SK-N-SH treated with all-trans-retinoic acid at 6 μM for 48 hours (cell line): Measurements from ENCODE around the gene TMPRSS6.
A peak's percentile ranks its signal among the peaks of the same experiment; 100 is the strongest.

Experiments
- ATAC-seq: fragments of 200-7000 bp; cut with Tn5 transposase; 3 replicates; pipeline ENCODE4 v1.9.1; 2020; ENCODE audit warnings: mild to moderate bottlenecking, moderate library complexity
- ARNTL ChIP-seq: fragments of 450-650 bp; formaldehyde crosslinking; IDR thresholded peaks from 2 replicates; pipeline ENCODE4 v1.5.0; 2020; ENCODE audit warnings: low read depth, mild to moderate bottlenecking, moderate library complexity, borderline replicate concordance
- CSDC2 ChIP-seq: fragments of 250-450 bp; sonication (Bioruptor Pico); IDR thresholded peaks from 2 replicates; pipeline ENCODE4 v1.5.0; 2020; ENCODE audit warnings: mild to moderate bottlenecking, moderate library complexity
- ESRRG ChIP-seq: fragments of 250-450 bp; sonication (Bioruptor Pico); IDR thresholded peaks from 2 replicates; pipeline ENCODE4 v1.6.1; 2021; ENCODE audit warnings: mild to moderate bottlenecking
- GLIS3 ChIP-seq: fragments of 250-450 bp; sonication (Bioruptor Pico); IDR thresholded peaks from 2 replicates; pipeline ENCODE4 v1.5.0; 2020; ENCODE audit warnings: mild to moderate bottlenecking, moderate library complexity
- ISL1 ChIP-seq: fragments of 250-450 bp; sonication (Bioruptor Pico); IDR thresholded peaks from 2 replicates; pipeline ENCODE4 v2.1.2; 2022; ENCODE audit warnings: mild to moderate bottlenecking, moderate library complexity
- OSR1 ChIP-seq: fragments of 250-450 bp; sonication (Bioruptor Pico); IDR thresholded peaks from 2 replicates; pipeline ENCODE4 v1.8.0; 2022; ENCODE audit warnings: moderate library complexity, mild to moderate bottlenecking, inconsistent platforms
- PPARA ChIP-seq: fragments of 250-450 bp; sonication (Bioruptor Pico); IDR thresholded peaks from 2 replicates; pipeline ENCODE4 v1.5.0; 2020; ENCODE audit warnings: mild to moderate bottlenecking, borderline replicate concordance
- RARB ChIP-seq: fragments of 250-450 bp; sonication (Bioruptor Pico); IDR thresholded peaks from 2 replicates; pipeline ENCODE4 v1.8.0; 2021; ENCODE audit warnings: mild to moderate bottlenecking, moderate library complexity
- SNAI2 ChIP-seq: fragments of 250-450 bp; sonication (Bioruptor Pico); IDR thresholded peaks from 2 replicates; pipeline ENCODE4 v1.5.0; 2020; ENCODE audit warnings: mild to moderate bottlenecking, moderate library complexity
- TCF4 ChIP-seq: fragments of 250-450 bp; sonication (Bioruptor Pico); IDR thresholded peaks from 2 replicates; pipeline ENCODE4 v1.8.0; 2021; ENCODE audit warnings: mild to moderate bottlenecking, moderate library complexity, borderline replicate concordance
- TOX ChIP-seq: fragments of 250-450 bp; sonication (Bioruptor Pico); IDR thresholded peaks from 2 replicates; pipeline ENCODE4 v1.8.0; 2021; ENCODE audit warnings: mild to moderate bottlenecking, moderate library complexity, borderline replicate concordance
- ZFP3 ChIP-seq: fragments of 250-450 bp; sonication (Bioruptor Pico); IDR thresholded peaks from 2 replicates; pipeline ENCODE4 v1.5.0; 2020; ENCODE audit warnings: mild to moderate bottlenecking, moderate library complexity
- ZFP30 ChIP-seq: fragments of 450-650 bp; formaldehyde crosslinking; IDR thresholded peaks from 2 replicates; pipeline ENCODE4 v1.5.0; 2022; ENCODE audit warnings: mild to moderate bottlenecking, moderate library complexity
- ZNF565 ChIP-seq: fragments of 450-650 bp; formaldehyde crosslinking; conservative IDR thresholded peaks from 2 replicates; pipeline ENCODE4 v1.5.0; 2020; ENCODE audit warnings: low read depth, mild to moderate bottlenecking, moderate library complexity
- ZNF70 ChIP-seq: fragments of 450-650 bp; formaldehyde crosslinking; IDR thresholded peaks from 2 replicates; pipeline ENCODE4 v1.5.0; 2020; ENCODE audit warnings: mild to moderate bottlenecking, moderate library complexity
- ZNF8 ChIP-seq: fragments of 450-650 bp; formaldehyde crosslinking; IDR thresholded peaks from 2 replicates; pipeline ENCODE4 v1.5.0; 2020; ENCODE audit warnings: mild to moderate bottlenecking, moderate library complexity
- TF ChIP-seq, protein P1 (sequence below): fragments of 250-450 bp; sonication (Bioruptor Pico); IDR thresholded peaks from 2 replicates; pipeline ENCODE4 v1.5.0; 2020; ENCODE audit warnings: mild to moderate bottlenecking, moderate library complexity
- TF ChIP-seq, protein P2 (sequence below): fragments of 250-450 bp; sonication (Bioruptor Pico); IDR thresholded peaks from 2 replicates; pipeline ENCODE4 v1.5.1; 2021; ENCODE audit warnings: mild to moderate bottlenecking, moderate library complexity
- TF ChIP-seq, protein P3 (sequence below): fragments of 250-450 bp; sonication (Bioruptor Pico); IDR thresholded peaks from 2 replicates; pipeline ENCODE4 v1.8.0; 2020; ENCODE audit warnings: mild to moderate bottlenecking, moderate library complexity, borderline replicate concordance
- TF ChIP-seq, protein P4 (sequence below): fragments of 250-450 bp; sonication (Bioruptor Pico); IDR thresholded peaks from 2 replicates; pipeline ENCODE4 v1.8.0; 2021; ENCODE audit warnings: low read depth, mild to moderate bottlenecking, moderate library complexity, borderline replicate concordance
- TF ChIP-seq, protein P5 (sequence below): fragments of 250-450 bp; sonication (Bioruptor Pico); IDR thresholded peaks from 2 replicates; pipeline ENCODE4 v1.5.1; 2020; ENCODE audit warnings: low read depth, mild to moderate bottlenecking, moderate library complexity

TMPRSS6 gene

DNA sequence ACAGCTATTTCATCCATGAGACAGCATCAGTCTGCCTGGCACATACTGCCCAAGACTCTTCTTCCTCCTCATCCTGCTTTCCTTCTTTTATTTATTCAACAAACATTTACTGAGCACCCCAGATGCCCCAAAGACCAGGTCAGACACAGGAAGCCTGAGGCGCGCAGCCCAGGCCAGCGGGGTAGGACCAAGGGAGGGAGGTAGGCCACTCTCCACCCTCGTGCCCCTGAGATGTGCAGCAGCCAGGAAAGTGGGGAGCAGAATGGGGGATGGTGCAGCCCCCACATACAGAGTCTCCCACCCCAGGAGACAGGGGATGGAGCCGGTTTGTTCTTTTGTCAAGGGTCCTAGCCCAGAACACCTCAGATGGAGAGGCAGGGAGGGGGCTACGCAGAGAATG is 44.4 kb upstream of the TMPRSS6 start:
- TF ChIP-seq ISL1 (CRISPR knock-in tag): no peak
- no peak for TF ChIP-seq ZNF565
- no peak for TF ChIP-seq ARNTL (CRISPR knock-in tag)
- TF ChIP-seq TCF4: no peak
- TF ChIP-seq GLIS3 (CRISPR knock-in tag): no peak
- no peak for TF ChIP-seq SNAI2 (CRISPR knock-in tag)
- no peak for TF ChIP-seq ZNF8 (CRISPR knock-in tag)
- no peak for TF ChIP-seq ZFP30
- no peak for TF ChIP-seq CSDC2 (CRISPR knock-in tag)
- no peak for TF ChIP-seq PPARA (CRISPR knock-in tag)
- no peak for TF ChIP-seq RARB (CRISPR knock-in tag)
- TF ChIP-seq ESRRG (CRISPR knock-in tag): no peak
- TF ChIP-seq ZFP3: no peak
- TF ChIP-seq, protein P1, sequence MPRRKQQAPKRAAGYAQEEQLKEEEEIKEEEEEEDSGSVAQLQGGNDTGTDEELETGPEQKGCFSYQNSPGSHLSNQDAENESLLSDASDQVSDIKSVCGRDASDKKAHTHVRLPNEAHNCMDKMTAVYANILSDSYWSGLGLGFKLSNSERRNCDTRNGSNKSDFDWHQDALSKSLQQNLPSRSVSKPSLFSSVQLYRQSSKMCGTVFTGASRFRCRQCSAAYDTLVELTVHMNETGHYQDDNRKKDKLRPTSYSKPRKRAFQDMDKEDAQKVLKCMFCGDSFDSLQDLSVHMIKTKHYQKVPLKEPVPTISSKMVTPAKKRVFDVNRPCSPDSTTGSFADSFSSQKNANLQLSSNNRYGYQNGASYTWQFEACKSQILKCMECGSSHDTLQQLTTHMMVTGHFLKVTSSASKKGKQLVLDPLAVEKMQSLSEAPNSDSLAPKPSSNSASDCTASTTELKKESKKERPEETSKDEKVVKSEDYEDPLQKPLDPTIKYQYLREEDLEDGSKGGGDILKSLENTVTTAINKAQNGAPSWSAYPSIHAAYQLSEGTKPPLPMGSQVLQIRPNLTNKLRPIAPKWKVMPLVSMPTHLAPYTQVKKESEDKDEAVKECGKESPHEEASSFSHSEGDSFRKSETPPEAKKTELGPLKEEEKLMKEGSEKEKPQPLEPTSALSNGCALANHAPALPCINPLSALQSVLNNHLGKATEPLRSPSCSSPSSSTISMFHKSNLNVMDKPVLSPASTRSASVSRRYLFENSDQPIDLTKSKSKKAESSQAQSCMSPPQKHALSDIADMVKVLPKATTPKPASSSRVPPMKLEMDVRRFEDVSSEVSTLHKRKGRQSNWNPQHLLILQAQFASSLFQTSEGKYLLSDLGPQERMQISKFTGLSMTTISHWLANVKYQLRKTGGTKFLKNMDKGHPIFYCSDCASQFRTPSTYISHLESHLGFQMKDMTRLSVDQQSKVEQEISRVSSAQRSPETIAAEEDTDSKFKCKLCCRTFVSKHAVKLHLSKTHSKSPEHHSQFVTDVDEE (CRISPR knock-in tag): no peak
- no peak for TF ChIP-seq OSR1 (CRISPR knock-in tag)
- ATAC-seq: no peak

DNA sequence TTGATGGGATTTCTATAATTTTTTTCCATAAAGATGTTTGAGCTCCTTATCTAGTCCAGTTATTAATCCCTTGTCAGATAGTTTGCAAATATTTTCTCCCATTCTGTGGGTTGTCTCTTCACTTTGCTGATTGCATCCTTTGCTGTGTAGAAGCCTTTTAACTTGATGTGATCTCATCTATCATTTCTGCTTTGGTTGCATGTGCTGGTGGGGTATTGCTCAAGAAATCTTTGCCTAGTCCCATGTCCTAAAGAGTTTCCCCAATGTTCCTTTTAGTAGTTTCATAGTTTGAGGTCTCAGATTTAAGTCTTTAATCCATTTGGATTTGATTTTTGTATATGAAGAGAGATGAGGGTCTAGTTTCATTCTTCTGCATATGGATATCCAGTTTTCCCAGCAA is 41.9 kb upstream of the TMPRSS6 start:
- ATAC-seq: no peak
- TF ChIP-seq ESRRG (CRISPR knock-in tag) (no peak), ZNF70 (no peak), TOX (no peak), ZFP3 (no peak), PPARA (CRISPR knock-in tag) (no peak), OSR1 (CRISPR knock-in tag) (no peak), ISL1 (CRISPR knock-in tag) (no peak), SNAI2 (CRISPR knock-in tag) (no peak)
- TF ChIP-seq, protein P2, sequence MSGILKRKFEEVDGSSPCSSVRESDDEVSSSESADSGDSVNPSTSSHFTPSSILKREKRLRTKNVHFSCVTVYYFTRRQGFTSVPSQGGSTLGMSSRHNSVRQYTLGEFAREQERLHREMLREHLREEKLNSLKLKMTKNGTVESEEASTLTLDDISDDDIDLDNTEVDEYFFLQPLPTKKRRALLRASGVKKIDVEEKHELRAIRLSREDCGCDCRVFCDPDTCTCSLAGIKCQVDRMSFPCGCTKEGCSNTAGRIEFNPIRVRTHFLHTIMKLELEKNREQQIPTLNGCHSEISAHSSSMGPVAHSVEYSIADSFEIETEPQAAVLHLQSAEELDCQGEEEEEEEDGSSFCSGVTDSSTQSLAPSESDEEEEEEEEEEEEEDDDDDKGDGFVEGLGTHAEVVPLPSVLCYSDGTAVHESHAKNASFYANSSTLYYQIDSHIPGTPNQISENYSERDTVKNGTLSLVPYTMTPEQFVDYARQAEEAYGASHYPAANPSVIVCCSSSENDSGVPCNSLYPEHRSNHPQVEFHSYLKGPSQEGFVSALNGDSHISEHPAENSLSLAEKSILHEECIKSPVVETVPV (CRISPR knock-in tag): no peak
- TF ChIP-seq, protein P3, sequence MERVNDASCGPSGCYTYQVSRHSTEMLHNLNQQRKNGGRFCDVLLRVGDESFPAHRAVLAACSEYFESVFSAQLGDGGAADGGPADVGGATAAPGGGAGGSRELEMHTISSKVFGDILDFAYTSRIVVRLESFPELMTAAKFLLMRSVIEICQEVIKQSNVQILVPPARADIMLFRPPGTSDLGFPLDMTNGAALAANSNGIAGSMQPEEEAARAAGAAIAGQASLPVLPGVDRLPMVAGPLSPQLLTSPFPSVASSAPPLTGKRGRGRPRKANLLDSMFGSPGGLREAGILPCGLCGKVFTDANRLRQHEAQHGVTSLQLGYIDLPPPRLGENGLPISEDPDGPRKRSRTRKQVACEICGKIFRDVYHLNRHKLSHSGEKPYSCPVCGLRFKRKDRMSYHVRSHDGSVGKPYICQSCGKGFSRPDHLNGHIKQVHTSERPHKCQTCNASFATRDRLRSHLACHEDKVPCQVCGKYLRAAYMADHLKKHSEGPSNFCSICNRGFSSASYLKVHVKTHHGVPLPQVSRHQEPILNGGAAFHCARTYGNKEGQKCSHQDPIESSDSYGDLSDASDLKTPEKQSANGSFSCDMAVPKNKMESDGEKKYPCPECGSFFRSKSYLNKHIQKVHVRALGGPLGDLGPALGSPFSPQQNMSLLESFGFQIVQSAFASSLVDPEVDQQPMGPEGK (CRISPR knock-in tag): no peak
- TF ChIP-seq, protein P4, sequence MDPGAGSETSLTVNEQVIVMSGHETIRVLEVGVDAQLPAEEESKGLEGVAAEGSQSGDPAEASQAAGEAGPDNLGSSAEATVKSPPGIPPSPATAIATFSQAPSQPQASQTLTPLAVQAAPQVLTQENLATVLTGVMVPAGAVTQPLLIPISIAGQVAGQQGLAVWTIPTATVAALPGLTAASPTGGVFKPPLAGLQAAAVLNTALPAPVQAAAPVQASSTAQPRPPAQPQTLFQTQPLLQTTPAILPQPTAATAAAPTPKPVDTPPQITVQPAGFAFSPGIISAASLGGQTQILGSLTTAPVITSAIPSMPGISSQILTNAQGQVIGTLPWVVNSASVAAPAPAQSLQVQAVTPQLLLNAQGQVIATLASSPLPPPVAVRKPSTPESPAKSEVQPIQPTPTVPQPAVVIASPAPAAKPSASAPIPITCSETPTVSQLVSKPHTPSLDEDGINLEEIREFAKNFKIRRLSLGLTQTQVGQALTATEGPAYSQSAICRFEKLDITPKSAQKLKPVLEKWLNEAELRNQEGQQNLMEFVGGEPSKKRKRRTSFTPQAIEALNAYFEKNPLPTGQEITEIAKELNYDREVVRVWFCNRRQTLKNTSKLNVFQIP (CRISPR knock-in tag): no peak
- TF ChIP-seq, protein P5, sequence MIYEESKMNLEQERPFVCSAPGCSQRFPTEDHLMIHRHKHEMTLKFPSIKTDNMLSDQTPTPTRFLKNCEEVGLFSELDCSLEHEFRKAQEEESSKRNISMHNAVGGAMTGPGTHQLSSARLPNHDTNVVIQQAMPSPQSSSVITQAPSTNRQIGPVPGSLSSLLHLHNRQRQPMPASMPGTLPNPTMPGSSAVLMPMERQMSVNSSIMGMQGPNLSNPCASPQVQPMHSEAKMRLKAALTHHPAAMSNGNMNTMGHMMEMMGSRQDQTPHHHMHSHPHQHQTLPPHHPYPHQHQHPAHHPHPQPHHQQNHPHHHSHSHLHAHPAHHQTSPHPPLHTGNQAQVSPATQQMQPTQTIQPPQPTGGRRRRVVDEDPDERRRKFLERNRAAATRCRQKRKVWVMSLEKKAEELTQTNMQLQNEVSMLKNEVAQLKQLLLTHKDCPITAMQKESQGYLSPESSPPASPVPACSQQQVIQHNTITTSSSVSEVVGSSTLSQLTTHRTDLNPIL: no peak

DNA sequence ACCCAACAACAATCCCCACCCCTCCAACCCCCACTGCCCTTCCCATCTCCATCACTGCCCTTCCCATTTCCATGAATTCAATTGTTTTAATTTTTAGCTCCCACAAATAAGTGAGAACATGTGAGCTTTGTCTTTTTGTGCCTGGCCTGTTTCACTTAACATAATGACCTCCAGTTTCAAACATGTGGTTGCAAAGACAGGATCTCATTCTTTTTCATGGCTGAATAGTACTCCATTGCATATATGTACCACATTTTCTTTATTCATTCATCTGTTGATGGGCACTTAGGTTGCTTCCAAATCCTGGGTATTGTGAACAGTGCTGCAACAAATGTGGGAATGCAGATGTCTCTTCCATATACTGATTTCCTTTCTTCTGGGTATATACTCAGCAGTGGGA is 41.2 kb upstream of the TMPRSS6 start:
- TF ChIP-seq ZNF8 (CRISPR knock-in tag) (peak; percentile 95), CSDC2 (CRISPR knock-in tag) (no peak), SNAI2 (CRISPR knock-in tag) (no peak), TCF4 (no peak), ZFP3 (no peak), ARNTL (CRISPR knock-in tag) (no peak)
- TF ChIP-seq, all 23 proteins: peak for 1
- ATAC-seq: no peak
